GM21367 (cell line): ENCODE measurements around the gene COL19A1.
A peak's percentile ranks its signal among the peaks of the same experiment; 100 is the strongest.
"Not testable (repeated sequence)": the region's sequence is repeated elsewhere in the genome, so short reads cannot be mapped to it uniquely, and the experiment has no call there.

Experiments
- ATAC-seq: cut with Tn5 transposase; IDR thresholded peaks from one replicate; pipeline ENCODE4 v1.9.1; 2021; ENCODE audit not compliant: unreplicated experiment

The COL19A1 gene

DNA sequence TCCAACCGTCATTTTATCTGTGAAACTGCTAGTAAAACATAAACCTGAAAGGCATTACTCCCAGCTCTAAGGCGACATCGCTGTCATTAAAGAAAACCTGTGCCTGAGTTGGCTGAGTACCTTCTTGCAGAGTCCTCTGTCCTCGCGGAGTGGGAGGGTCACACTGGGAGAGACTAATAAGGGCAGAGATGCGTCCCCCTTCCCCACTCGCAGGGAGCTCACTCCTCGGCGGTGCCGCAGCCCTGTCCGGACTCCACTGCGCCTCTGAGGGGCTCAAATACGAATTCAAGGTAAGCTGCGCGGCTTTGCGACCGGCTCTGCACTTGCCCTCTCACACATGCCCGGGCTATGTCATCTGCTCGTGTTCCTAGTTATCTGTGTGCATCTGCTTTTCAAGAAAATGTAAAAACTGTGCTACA lies at the start of gene COL19A1:
Gene COL19A1 (plus strand): TSS at position 206 of the 419 bp plus-strand sequence. CDS start 13,012 bp downstream, outside the sequence.
- peak; percentile 50 for ATAC-seq

DNA sequence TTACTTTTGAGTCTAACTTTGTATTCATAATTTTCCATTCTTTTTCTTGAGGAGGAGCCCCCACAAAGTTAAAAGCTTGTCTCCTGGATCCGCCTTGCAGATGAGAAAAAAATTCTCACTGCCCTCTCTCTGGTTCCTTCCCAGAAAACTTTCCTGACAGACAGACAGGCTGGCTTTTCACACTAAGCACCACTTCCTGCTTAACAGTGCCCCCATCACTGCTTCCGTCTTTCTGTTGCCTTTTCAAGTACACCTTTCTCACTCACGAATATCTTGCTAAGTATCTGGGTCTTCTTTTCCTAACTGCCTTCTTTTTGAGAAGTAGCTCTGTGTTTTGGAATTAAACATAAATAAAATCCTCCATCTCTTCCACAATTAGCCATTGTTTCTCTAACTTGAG lies 49.8 kb upstream of the COL19A1 start:
- ATAC-seq, result peak; percentile 37

DNA sequence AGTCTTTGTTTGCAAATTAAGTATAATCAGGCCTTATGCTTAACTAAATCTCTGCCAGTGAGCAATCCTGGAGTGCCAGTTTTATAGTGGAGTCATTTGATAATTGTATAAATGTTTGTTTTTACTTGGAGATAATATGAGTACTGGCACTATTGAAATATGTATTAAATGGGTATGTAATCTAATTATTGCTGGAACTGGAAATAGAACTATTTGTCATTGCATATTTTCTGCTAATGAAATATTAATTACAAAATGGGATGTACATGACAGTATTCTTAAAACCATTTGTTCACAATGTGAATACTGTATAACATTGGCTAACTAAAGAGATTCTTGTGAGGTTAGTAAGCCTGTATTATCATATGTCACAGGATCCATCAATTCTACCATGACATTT lies 49.0 kb upstream of the COL19A1 start:
- ATAC-seq, result no peak

DNA sequence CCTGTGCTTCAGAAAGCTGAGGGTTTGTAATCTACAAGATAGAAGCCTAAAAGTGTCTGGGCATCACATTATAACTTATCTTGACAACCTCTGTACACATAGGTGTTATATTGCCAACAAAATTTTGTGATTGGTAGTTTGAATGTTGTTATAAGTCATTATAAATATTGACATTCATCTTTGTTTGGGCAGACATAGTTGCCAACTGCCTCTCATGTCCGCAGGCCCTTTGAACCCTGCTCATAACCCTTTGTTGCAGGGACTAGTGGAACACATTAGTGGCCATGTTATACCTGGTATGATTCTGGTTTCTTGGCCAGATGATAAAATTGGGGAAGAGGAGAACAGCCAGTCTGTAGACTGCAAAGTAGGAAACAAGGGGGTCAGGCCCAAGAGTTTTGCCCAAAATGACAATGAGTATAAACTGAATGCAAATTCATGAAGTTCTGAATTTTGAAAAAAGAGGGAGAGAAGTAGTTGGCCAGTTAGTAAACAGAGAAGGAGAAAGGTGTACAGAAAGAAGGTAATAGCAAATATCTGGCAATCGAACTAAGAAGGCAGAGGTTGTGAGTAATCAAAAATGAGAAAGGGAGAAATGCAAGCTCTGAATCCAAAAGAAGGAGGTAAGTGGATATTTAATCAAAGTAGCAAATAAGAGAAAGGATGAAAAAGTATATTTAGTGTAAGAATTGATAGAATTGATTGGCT lies 48.0 kb upstream of the COL19A1 start:
- ATAC-seq, result no peak

DNA sequence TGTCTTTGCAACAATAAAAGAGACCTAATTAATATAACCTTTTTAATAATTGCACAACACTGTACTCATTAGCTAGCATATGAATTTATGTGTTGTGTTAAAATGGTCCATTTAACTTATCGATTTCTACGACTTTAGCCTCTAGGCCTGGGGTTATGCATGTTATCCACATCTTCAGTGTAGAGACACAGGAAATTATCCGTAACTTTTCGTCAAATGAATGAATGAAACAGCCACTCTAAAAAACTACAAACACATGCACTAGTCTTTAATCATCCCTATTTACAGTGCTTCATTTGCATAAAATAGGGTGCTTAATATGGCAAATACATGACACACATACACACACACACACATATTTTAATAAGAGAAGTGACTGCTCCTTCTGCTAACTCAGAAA lies 47.2 kb upstream of the COL19A1 start:
- ATAC-seq, result no peak

DNA sequence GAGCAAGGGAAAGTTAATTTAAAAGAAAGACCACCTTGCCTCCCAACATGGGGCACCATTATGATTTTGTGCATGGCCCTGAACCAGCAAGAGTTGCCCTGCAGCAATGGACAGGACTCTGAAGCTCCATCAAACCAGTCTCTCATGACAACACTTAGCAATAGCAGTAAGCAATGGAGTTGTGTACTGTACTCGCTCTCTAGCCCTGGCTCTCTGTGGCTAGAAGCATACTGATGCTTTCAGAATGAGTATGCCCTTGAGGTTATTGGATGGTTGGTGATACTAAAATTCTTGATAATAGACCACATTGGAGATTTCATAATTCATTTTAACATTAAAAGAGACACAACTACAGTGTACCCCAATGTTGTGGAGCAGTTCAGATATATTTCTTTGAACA lies 46.3 kb upstream of the COL19A1 start:
- no peak for ATAC-seq

DNA sequence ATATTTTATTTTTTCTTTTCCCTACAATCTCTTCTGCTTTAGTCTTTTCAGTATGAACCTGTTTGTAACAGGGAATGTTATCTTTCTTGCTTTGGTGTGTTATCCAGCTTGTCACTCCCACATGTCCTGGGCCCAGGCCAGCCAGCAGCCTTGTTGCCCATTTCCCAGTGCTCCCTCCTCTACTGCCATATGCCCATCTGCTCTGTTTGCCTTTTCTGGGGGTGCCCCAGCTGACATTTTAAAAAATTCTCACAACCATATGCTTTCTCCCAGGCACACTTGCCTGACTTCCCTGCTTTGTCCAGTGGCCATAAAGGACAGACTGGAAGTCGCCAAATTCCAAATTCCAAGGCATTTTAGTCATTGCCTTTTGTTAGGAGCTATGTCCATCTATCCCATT lies 45.9 kb upstream of the COL19A1 start:
- ATAC-seq, result no peak

DNA sequence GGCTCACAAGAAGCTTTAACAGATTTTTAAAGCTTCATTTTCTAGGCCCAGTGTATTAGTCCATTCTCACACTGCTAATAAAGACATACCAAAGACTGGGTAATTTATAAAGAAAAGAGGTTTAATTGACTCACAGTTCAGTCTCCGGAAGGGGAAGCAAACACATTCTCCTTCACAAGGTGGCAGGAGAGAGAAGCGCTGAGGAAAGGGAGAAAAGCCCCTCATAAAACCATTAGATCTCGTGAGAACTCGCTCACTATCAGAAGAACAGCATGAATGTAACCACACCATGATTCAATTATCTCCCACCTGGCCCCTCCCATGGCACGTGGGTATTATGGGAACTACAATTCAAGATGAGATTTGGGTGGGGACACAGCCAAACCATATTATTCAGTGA lies 42.0 kb upstream of the COL19A1 start:
- ATAC-seq, result not testable (repeated sequence)

DNA sequence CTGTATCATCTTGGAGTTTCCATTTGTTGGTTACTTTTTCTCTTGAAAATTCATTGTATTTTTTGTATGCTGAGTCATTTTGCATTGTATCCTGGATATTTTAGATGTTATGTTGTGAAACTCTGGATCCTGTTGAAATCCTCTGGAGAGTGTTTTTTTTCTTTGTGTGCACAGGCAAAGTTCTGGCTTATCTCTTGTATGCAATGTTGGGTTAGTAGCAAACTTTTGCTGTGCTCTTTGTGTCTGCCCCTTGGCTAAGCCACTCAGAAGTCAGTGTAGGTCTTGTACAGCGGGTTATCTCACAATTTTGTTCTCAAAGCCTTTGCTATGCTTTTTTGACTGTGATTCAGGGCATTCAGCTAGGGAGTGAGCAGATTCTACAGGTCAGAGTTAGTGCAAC lies 40.5 kb upstream of the COL19A1 start:
- ATAC-seq, result no peak

DNA sequence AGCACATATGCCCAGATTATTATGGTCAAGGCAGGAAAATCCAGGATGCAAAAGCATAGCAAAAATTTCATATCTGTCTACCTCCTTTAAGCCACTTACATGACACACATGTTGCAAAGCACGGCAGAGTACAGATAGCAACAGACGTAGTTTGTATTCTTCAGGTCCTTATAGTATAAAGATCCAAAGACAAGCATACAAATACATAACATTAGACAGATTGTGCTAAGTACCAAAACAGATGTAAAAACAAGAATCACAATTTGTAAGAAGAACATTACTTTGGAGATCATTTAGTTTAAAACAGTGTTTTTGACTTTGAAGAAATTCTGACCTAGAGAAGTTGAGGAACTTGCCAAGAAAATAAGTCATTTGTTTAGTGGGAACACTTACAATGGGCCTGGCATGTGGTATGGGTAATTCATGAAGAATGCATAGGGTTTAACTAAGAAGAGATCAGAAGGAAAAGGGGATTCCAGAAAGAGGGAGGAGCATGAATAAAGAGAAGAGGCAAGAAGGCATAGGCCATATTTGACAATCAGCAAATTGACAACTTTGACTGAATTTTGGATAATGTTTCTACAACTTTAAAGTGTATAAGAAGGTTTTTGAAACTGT lies 39.0 kb upstream of the COL19A1 start:
- ATAC-seq, result no peak

DNA sequence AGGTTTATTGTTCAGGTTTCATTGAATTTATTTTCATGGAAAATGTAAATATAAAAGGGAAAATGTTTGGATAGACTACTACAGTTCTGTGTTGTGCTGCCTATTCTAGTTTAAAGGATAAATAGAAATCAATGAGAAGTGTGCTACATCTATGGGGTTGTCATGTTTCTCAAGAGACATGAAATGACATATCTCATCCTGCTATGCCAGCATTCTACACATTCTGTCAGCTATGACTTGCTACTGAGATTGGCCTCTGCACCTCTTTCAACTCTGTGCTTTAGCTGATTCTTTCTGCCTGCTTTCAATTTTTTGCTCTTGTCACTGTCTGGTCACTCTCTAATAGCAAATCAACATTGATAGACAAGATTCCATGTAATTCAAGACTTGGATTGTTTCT lies 33.8 kb upstream of the COL19A1 start:
- ATAC-seq, result no peak

DNA sequence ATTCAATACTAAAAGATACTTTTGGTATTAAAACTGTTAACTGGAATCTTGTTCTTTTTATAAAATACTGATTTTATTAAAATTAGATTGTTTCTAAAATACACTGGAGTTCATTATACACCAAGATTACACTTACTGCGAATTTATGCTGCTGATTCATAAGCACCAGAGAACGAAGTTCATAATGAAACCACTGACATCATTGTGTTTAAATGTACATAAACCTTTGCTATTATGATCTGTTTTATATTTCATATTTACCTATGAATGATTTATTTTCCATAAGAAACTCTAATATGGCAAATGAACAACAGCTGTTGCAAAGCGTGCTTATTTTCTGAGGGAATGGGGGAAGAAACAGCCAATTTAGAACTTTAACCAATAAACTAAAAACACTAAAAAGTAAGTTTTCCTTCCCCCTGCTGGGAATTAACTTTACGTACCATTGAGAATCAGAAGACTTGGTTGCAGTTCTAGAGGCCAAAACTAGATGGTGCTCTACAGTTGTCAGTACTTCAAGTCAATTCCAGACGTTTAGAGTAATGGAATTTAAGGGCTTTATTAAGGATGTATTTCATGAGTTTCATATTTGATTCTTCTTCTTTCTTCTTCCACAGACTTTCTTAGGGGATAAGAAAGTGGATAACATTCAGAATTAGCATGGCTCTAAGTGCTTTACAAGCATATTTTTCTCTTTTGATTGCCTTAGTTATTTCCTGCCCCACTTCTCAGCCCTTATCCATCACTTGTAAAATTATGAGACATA lies 30.8 kb upstream of the COL19A1 start:
- peak; percentile 84 for ATAC-seq

DNA sequence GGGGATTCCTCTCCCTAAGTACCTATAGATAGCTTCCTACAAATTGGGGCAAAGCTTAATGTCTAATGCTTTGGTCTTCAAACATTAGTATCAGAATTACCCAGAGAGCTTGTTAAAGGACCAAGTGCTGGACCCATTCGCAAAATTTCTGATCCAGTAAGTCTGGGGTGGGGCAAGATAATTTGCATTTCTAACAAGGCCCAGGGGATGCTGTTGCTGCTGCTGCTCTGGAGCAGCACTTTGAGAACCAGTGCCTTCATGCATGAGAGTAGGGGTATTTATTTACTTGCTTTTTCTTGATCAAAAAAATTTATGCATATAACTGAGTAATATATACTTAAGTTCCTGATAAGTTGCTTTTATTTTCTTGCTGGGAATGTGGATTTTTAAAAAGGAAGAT lies 24.5 kb upstream of the COL19A1 start:
- no peak for ATAC-seq

DNA sequence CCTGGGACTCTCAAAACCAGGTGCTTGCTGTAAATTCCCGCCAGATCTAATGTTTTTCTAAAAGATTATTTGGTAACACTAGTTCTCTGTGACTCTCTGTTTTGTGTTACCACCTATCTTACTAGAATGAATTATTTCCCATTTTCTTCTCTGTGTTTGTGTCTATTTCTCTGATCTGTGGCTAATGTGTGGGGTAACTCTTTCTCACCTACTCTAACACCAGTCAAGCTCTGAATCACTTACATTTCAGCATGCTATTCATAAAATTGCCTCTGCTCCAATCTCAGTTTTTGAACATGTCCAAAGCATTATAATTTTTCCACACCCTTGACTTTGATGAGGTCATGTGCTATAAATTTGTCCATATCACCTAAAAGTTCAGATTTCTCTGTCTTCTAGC lies 23.2 kb upstream of the COL19A1 start:
- no peak for ATAC-seq

DNA sequence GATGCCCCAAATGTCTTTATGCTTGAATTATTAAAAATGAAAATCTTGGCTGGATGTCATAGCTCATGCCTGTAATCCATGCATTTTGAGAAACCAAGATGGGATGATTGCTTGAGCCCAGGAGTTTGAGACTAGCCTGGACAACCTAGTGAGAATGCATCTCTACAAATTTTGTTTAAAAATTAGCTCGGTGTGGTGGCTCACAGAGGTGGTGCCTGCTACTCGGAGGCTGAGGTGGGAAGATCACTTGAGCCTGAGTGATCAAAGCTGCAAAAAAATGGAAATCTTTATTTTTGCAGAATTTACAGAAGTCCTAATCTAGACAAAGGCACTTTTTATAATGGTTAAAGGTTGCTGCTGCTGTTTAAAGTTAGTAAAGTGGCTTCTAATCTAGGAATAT lies 20.0 kb upstream of the COL19A1 start:
- ATAC-seq, result no peak

DNA sequence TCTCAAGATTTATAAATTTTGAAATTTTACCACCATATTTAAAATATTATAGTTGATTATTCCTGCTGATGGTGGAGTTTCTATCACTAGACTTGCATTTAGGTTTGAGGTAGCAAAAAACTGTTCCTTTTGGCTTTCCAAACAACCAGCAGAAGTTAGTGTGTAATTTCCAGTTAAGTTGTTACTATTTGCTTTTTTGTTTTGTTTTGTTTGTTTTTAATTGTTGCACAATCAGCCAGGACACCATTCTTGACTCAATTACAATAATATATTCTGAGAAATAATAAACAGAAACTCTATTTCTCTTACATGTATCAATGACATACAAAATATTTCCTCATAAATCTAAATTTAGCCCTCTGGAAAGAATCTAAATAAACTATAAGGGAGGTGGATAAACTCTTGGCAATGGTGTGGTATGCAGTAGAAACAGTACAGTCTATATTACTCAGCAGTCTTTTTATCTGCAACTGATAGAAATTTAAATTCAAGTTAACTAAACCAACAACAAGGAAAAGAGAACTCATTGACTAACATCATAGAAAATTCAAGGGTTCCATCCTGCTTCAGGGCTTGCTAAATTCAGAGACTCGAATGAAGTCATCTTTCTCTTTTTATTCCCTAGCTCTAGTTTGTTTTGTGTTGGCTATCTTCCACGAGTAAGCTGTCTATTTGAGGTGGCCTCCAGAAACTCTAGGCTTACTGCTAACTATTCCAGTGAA lies 19.4 kb upstream of the COL19A1 start:
- ATAC-seq, result no peak

DNA sequence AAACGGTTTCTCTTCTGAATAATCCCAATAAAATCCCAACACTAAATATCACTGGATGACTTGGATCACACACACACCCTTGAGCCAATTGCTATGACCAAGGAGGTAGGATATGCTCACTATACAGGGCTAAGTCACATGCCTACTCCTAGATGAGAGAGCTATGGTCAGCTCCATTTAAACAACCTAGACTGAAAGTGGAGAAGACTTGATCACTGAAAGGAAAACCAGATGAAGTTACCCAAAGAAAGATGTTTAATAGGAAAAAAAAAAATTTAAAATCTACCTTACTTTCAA lies 18.9 kb upstream of the COL19A1 start:
- ATAC-seq, result no peak

DNA sequence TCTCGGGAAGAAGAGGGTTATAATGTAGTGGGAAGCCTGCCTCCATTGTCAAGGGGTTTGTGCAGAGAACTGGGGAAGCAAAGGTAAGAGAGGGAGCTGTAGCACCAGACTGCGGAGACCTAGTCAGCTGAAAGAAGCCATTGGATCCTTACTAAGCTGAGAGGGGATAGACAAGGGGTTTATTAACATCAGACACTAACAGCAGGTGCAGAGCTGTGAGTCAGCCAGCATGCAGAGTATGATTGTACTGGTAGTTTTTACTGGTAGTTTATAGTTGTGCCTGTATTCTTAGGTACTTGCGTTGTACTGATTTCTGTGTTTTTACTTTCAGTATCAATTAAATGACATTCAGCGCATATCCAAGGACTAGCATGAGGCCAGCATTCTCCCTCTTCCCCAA lies 17.8 kb upstream of the COL19A1 start:
- ATAC-seq, result no peak

DNA sequence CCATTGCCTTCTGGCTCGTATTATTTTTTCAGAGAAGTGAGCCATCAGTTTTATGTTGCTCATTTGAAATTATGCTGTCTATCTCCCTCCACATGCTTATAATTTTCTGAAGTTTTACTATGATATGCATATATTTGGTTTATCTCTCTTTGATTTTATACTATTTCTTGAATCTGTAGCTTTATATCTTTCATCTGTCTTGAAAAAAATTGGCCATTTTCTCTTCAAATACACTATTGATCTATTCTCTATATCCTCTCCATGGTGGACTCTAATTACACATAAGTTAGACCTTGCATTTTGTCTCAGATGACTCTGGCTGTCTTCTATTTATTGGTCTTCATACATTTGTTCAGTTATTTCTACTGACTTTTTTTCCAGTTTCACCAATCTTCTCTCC lies 13.7 kb upstream of the COL19A1 start:
- ATAC-seq, result no peak

DNA sequence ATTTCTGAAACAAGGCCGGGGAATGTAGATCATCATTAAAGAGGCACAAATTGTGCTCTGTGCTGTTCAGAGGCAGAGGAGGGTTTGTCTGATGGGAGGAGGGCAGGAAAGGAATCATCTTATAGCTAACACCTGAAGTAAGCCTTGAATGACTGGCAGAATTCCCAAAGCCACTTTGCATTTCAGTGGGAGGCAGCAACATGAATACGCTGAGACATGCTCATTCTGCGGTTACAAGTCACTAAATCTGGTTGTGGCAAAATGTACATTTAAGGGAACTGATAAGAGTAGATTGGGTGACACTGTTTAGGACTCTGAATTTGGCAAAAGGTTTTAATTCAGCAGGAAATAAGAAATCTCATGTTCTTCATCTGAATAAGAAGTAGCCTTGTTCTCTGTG lies 4.4 kb upstream of the COL19A1 start:
- no peak for ATAC-seq

DNA sequence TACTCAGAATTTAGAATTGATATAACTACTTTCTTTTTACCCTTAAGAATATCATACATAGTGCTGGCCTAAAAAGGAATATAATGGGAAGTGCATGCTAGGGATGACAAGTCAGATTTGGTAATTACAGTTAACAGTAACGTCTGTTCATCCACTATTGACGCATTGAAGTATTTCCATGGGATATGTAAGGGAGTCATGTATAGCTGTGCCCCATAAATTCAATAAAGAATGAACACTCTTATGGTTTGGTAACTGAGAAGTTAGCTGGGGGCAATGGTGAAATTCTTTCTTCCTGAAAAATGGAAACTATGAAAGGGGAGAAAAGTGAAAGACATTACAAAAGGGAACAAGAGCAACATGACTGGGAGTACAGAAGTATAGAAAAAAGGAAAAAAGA lies 2.6 kb upstream of the COL19A1 start:
- no peak for ATAC-seq

DNA sequence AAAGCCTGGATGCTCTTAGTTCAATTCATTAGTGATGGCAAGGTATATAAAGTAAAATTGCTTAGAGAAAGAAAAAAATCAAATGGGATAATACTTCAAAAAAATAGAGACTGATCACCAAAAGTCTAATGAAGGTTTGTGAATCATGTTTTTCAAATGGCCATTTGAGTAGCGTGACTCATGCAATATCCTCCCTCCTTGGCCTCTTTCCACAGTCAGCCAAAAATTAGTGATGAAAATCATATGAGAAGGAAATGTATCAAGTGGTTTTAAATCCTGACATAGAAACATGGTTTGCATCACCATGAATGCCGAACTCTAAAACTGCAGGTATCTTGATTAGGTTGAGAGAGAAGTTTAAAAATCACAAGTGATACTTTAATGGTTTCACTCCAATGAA lies 1.2 kb upstream of the COL19A1 start:
- no peak for ATAC-seq
